ENCODE results near the gene NLRC5.

The NLRC5 gene

DNA sequence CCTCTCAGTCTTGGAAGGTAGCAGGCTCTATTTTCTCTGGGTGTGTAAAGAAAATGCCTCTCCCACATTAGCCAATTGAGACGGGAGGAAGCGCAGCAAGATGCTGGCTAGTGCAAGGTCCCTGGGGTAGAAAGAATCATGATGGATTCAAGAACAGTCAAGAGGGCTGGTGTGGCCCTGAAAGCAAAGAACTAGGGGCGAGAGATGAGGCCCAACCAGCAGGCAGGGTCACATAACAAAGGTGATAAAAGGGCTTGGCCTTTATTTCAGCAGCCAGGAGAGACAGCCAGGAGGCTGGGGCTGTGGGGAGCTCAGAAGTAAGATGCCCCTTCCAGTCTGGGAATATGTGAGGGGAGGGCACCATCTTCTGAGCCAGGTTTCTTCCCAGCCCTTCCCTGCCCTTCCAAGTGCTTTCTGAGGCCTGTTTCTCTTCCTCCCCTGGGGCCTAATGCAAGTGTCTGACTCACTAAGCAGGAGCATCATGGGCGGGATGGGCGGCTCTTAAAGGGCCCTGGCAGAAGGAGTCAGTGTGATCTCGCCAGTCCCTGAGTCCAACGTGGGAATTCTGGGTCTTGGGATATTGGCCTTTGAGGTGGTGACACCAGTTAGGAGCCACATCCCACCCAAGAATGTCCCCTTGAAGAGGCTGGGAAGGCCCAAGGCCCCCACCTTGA, 3.9 kb upstream of the NLRC5 start:
- TF ChIP-seq GLIS3 (CRISPR knock-in tag; IDR thresholded peaks at IDR 0.05) (no peak), PPARA (CRISPR knock-in tag; IDR thresholded peaks at IDR 0.05; ENCODE audit: borderline replicate concordance) (no peak), CSDC2 (CRISPR knock-in tag; IDR thresholded peaks at IDR 0.05) (no peak), ZFP3 (CRISPR knock-in tag; IDR thresholded peaks at IDR 0.05) (no peak), ZNF70 (CRISPR knock-in tag; IDR thresholded peaks at IDR 0.05) (no peak), ISL1 (CRISPR knock-in tag; IDR thresholded peaks at IDR 0.05) (no peak), ZFP30 (CRISPR knock-in tag; IDR thresholded peaks at IDR 0.05) (no peak), BACH2 (CRISPR knock-in tag; IDR thresholded peaks at IDR 0.05; ENCODE audit: borderline replicate concordance) (no peak), SNAI2 (CRISPR knock-in tag; IDR thresholded peaks at IDR 0.05) (no peak), ESRRG (CRISPR knock-in tag; IDR thresholded peaks at IDR 0.05) (no peak), TSHZ2 (CRISPR knock-in tag; IDR thresholded peaks at IDR 0.05) (no peak), ZNF565 (CRISPR knock-in tag; conservative IDR thresholded peaks at IDR 0.05; ENCODE audit: low read depth) (no peak), TCF4 (CRISPR knock-in tag; IDR thresholded peaks at IDR 0.05; ENCODE audit: borderline replicate concordance) (no peak), OSR1 (CRISPR knock-in tag; IDR thresholded peaks at IDR 0.05) (no peak)
- TF ChIP-seq, protein P1, sequence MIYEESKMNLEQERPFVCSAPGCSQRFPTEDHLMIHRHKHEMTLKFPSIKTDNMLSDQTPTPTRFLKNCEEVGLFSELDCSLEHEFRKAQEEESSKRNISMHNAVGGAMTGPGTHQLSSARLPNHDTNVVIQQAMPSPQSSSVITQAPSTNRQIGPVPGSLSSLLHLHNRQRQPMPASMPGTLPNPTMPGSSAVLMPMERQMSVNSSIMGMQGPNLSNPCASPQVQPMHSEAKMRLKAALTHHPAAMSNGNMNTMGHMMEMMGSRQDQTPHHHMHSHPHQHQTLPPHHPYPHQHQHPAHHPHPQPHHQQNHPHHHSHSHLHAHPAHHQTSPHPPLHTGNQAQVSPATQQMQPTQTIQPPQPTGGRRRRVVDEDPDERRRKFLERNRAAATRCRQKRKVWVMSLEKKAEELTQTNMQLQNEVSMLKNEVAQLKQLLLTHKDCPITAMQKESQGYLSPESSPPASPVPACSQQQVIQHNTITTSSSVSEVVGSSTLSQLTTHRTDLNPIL (CRISPR knock-in tag; IDR thresholded peaks at IDR 0.05; ENCODE audit: low read depth) = no peak
- peak; percentile 73 for ATAC-seq

- no peak for ATAC-seq
- TF ChIP-seq ZNF565 (CRISPR knock-in tag; conservative IDR thresholded peaks at IDR 0.05; ENCODE audit: low read depth) (no peak), SNAI2 (CRISPR knock-in tag; IDR thresholded peaks at IDR 0.05) (no peak), ZFP3 (CRISPR knock-in tag; IDR thresholded peaks at IDR 0.05) (no peak), POU6F1 (CRISPR knock-in tag; IDR thresholded peaks at IDR 0.05; ENCODE audit: borderline replicate concordance, low read depth) (no peak), RARB (CRISPR knock-in tag; IDR thresholded peaks at IDR 0.05) (no peak), TSHZ2 (CRISPR knock-in tag; IDR thresholded peaks at IDR 0.05) (no peak), ZC3H10 (CRISPR knock-in tag; IDR thresholded peaks at IDR 0.05) (no peak), TCF4 (CRISPR knock-in tag; IDR thresholded peaks at IDR 0.05; ENCODE audit: borderline replicate concordance) (no peak), CSDC2 (CRISPR knock-in tag; IDR thresholded peaks at IDR 0.05) (no peak), ZFP30 (CRISPR knock-in tag; IDR thresholded peaks at IDR 0.05) (no peak), OSR1 (CRISPR knock-in tag; IDR thresholded peaks at IDR 0.05) (no peak), ZNF70 (CRISPR knock-in tag; IDR thresholded peaks at IDR 0.05) (no peak), GLIS3 (CRISPR knock-in tag; IDR thresholded peaks at IDR 0.05) (no peak), ISL1 (CRISPR knock-in tag; IDR thresholded peaks at IDR 0.05) (no peak), BACH2 (CRISPR knock-in tag; IDR thresholded peaks at IDR 0.05; ENCODE audit: borderline replicate concordance) (no peak), ARNTL (CRISPR knock-in tag; IDR thresholded peaks at IDR 0.05; ENCODE audit: borderline replicate concordance, low read depth) (no peak), TOX (CRISPR knock-in tag; IDR thresholded peaks at IDR 0.05; ENCODE audit: borderline replicate concordance) (no peak), PPARA (CRISPR knock-in tag; IDR thresholded peaks at IDR 0.05; ENCODE audit: borderline replicate concordance) (no peak), ESRRG (CRISPR knock-in tag; IDR thresholded peaks at IDR 0.05) (no peak)
- TF ChIP-seq, protein P1 (CRISPR knock-in tag; IDR thresholded peaks at IDR 0.05; ENCODE audit: low read depth) = no peak
Observed at GRCh38 chr16:56985962-56986360, 3.4 kb upstream of the NLRC5 start.

Measured in SK-N-SH treated with all-trans-retinoic acid at 6 μM for 48 hours (cell line).